GM19099 (cell line): ENCODE results near the gene SEMA3C.

Experiments
- POLR2A ChIP-seq: IDR thresholded peaks from 3 replicates; pipeline ENCODE4 v1.6.1; 2011; ENCODE audit warnings: low read depth; ENCODE audit not compliant: insufficient read length; ENCODE audit errors: extremely low read depth

The SEMA3C gene

DNA sequence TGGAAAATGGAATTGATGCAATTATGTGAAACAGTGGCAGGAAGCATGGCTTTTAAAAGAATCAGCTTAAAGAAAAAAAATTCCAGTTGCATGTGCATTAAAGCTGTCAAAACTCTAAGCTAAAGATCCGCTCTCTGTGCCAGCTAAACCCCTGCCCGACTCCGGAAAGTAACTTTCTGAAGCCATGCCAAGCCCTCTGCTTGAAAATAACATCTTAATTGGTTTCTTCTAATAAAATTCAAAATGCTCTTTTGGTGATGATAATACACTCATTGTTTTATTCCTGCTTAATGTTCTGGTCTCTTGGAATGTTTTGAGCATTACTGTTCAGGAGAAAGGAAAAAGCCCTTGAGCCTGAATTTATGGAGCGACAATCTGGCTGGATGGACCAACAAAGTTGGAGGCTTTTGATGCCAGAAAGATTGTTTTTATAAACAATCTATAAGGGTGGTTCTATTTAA is 11.7 kb downstream of the SEMA3C start:
- no peak for TF ChIP-seq POLR2A

DNA sequence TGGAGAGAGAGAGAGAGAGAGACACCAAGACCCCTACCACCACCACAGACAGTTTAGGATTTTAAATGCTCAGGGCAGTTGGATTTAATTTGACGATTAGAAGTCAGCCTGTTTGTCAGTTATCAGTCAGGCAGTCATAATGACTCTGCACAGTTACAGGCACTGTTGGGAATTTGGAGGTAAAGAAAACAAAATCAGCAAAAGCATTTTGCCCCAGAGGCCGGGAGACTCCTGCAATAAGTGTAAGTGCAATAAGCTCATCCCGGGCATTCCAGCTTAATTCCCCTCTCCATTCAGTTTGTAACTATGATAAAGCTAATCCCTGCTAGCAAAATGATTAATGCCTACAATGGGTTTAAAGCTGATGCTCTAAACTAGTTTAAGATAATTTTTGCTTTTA is 13.5 kb downstream of the SEMA3C start:
- TF ChIP-seq POLR2A, result no peak

DNA sequence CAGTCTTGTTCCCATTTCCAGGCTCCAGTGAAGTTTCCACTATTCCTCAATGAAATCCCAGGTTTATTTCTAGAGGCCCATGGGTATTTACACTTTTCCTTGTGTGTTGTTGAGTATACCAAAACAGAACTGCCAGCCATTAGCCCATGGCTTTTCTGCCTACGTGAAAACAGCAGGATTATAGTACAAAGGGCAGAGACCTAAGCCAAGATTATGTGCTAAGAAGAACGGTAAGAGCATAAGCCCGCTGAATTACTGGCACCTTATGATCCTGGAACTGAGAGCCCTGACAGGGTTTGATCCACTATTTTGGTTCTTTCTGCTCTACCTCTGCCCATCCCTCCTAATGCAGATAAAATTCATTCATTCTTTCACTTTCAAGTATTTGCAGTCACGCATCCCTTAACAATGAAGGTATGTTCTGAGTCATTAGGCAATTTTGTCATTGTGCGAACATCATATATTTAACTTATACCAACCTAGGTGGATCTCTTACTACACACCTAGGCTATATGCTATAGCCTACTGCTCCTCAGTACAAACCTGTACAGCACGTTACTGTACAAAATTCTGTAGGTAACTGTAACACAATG is 16.0 kb downstream of the SEMA3C start:
- no peak for TF ChIP-seq POLR2A

DNA sequence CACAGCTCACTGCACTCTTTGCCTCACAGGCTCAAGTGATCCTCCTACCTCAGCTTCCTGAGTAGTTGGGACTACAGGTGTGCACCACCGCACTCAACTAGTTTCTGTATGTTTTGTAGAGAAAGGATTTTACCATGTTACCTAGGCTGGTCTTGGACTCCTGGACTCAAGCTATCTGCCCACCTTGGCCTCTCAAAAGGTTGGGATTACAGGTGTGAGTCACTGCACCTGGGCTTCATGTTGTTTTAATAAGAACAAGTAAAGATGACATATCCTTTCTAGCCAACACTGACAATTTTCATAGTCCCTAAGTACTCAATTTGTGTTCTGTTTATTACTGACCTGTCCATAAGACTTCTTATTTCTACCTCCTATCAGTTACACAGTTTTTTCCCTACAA is 16.8 kb downstream of the SEMA3C start:
- TF ChIP-seq POLR2A, result no peak

DNA sequence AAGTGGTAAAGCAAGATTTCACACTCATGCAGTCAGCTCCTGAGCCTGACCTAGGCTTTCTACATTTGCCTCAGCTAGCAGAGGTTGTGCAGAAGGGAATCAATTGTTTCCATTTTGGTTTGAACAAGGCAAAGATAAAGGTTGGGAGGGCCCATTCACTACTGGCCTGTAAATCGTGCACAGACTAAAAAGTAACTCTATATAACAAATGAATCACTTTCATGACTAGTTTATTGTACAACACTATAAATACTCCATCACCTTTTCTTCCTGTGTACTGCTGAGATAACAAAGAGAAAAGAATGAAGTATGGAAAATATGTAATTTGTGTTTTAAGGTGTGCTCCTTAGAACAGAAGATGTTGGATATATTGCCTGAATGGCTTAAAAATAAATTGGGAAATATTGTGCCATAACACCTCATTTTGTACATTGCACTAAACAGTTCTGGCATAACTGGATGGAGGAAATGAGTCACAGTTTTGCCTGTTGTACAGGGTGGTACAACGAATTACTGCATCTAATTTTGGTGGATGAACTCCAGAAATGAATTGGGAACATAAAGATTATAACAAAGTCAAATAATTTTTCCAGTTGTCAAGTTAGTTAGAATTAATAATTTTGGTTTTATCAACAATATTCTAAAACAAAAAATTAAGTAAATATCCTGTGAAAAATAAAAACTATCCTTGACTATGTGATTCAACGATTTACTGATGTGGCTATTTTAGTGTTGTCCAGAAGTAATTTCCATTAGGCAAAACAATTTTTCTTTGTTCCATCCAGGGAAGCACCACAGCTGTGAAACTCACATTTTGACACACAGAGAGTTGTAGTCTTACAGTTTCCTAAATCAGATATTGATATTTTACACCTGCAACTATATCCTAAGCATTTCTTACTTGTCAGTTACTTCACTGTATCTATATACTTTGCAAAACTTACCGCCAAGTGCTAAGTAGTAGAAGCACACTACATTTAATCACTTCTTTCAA is 18.0 kb downstream of the SEMA3C start:
- no peak for TF ChIP-seq POLR2A

DNA sequence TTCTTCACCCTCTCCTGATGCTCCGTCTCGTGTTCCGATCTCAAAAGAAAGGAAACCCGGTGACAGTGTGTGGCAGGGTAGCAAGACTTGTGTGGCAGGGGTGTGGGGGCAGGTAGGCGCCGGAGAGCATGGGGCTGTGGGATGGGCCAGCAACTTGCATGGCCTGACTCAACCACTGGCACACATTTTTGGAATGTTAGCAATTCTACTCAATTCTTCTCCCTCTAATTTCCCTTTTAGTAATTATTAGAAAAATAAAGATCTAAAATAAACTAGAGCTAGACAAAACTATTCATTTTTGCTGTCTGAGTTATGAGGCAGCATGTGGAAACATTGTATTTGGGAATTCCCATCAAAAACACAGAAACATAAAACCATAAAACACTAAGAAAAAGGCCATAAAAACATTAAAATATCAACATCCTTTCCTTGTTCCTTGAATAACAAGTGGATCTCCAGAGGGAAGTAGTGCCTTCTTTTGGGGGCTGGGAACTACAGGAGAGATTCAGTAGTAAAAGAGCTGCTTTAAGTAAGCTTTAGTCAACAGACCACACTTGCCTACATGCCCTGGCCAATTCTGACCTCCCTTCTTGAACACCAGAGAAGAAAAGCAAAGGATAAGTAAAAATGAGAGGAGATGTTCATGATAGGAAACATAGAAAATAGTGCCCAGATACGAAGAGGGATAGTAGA is 21.8 kb downstream of the SEMA3C start:
- TF ChIP-seq POLR2A, result no peak

DNA sequence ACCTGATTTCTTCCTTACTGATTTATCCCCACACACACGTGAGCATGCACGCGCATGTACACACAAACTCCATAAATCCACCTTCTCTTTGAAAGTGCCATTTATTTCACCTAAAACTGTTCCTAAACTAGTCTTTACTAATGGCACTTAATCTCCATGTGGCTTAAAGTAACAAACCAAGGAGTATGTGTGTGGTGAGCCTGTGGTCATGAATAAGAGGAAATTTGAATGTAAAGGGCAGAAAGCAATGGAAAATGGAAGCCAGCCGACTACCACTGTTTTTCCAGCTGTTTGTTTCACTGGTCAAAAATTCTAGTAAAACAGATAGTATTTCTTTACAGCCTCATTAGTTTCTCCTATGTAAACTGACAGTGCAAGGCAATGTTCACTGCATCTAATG is 23.8 kb downstream of the SEMA3C start:
- TF ChIP-seq POLR2A, result no peak

DNA sequence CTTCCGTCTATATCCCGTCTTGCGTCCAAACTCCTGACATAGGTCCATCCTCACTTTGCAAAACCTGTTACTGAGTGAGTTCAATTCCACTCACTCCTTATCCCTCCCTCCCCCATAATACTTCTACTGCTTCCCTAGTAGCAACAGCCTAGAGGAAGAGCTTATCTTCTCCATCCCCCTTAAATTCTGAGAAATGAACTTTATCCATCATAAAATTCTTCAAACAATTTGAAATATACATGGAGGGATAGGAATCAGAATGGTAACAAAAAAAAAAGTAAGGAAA is 27.6 kb downstream of the SEMA3C start:
- no peak for TF ChIP-seq POLR2A

DNA sequence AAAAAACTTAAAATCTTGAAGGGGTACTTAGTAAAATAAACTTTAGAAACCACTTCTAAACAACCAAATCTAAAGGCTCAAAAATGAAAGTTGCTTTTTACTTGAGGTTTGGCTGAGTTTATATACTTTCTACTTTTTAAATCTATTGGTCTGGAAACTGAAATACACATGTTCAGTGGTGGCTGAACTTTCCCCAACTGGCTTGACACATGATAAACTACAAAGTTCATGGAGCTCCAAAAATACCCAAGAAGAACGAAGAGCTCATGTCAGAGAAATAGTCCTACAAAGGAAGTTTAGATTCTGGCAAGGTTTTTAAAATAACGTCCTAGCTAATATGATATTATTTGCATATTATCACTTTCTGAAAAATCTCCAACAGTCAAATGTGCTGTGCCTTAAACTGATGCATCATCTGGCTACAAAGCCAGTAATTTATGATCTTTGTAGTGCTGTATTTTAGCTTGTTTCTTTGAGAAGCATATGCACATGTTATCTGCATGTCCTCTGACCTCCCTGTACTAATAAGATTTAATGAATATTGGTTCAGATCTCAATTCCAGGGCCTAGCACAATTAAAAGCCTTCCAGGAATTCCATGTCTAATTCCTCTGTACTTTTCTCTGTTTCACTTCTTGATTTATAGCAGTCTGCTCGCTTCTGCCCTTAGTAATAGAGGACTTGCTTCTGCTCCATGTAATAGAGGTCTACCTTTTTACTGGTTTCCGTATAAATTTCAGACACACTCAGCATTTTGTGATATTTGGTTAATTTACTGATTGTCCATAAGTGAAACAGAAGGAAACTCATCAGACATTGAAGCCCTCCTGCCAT is 28.2 kb downstream of the SEMA3C start:
- no peak for TF ChIP-seq POLR2A

DNA sequence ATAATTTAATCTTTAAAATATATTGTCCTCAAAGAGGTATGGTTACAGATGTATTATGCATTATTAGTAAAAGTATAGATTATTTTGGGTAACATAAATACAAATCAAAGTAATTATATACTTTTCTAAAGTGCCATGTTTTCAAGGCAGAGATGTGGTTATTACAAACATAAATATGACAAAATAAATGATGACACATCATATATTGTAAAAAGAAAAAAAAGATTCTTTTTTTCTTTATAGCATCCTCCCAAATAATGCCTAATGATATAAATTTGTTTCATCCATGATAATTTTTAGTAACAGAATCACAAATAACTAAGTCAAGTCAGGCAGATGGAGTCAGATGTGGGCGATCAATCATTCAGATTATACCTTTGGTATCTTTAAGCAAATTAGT is 29.3 kb downstream of the SEMA3C start:
- no peak for TF ChIP-seq POLR2A

DNA sequence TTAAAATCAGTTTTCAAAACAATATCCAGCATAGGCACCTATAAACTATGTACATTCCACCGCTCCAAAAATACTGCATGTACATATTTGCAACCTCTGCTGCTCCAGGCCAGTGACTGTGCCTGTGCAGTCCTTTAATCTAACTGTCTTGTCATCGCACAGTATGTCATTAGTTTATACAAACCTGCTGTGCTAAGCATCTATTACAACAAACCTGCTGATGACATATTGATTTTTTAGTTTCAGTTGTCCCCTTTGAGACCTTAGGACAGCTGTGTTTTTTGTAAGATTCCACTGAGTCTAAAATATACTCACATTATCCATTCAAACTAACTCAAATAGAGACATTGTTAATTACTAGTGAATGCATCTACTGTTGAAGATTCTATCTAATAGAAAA is 33.1 kb downstream of the SEMA3C start:
- TF ChIP-seq POLR2A, result no peak

DNA sequence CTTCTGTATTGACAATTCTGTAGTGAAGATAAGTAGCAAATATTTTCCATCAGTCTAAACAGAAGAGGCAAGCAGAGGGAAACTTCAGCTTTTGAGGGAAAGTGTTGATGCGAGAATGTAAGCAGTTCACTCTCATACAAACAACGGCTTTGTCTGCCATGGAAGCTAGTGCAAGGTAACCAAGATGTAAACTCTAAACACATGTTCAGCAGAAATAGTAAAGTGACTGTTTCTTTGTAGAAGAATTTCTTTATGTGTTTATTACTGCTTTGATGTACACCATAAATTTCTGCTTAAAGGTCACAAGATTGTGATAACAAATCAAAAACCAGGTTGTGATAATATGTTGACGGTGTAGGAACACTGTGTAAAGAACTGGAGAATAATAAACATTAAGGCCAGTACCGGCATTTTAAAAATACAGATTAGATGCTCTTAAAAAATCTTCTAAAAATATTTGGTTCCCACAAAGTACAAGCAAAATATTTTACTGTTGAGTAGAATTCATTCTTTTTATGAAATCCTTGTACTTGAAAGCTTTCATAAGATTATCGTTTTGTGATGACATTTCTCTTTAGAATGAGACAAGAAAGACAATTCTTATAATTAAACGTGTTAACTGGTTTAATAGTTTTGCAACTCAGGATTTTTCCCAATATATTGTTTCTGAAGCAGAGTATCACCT is 34.2 kb downstream of the SEMA3C start:
- no peak for TF ChIP-seq POLR2A

DNA sequence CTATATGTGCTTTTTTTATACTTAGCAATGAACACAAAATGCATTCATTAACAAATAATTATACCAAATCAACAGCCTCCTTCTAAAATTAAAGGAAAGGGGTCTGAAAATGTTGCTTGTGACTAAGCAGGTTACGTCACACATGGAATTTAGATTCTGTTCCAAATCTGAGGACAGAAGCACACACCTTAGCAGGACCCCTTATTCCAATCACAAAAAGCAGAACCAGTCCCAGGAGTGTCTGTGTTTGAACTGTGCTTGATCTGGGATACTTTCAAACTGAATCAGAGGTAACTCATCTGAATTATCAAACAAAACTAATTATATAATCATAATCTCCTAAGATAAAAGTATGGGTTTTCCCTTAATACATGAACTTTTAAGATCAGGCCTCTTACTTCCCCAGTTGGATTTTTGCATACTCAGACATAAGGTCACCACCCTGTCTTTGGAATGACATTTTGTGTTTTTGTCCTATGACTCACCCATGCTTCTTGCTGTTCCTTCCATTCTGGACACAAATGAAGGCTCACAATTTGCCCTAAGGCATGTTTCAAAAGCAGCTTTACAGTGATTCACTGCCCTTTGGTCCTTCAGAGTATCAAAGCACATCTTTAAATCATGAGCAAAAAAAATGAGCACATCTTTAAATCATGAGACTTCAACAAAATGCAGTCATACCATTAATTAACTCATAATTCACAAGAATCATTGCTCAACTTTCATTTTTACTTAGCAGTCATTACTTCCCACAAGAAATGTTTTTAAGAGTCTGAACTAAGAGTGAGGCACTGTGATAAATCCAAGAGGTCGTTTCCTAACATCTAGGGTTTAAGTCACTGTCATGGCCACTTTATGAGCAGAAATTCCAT is 35.5 kb downstream of the SEMA3C start:
- TF ChIP-seq POLR2A, result no peak
